Astrocyte of the spinal cord (primary cell): Measurements from ENCODE around the gene MTG2.

Experiments used
- DNase-seq: peaks from one replicate; pipeline ENCODE4 v3.0.0; 2011; ENCODE audit warnings: low read depth, low spot score
- H3K4me3 ChIP-seq: 2 replicates; pipeline ENCODE4 v1.5.1; 2011; ENCODE audit warnings: low read depth, mild to moderate bottlenecking, low read length, moderate library complexity
- in situ Hi-C: cut with HindIII; loops from 2 replicates; pipeline ENCODE4 v1.10.0; 2017; ENCODE audit warnings: low sequenced_read_pairs
- TF ChIP-seq, protein P1 (sequence below): IDR thresholded peaks from 2 replicates; pipeline ENCODE4 v1.5.1; 2012; ENCODE audit warnings: low read depth, mild to moderate bottlenecking, low read length, inconsistent platforms

MTG2 gene

DNA sequence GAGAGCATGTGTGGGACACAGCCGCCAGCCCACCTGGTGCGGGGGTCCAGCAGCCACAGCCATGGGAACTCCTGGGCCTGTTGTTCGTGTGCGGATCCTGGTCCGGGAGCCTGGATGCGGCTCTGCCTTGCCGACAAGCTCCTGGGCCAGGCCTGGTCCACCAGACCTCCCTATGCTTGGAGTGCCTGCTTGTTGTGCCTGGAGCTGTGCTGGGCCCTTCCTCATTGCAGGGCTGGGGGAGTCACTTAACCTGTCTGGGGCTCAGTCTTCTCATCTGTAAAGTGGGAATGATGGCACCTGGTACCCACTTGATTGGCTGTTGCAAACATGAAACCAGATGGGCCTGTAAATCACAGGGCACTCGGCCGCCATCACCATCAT is 52.9 kb downstream of the MTG2 start:
- H3K4me3 ChIP-seq: no peak overlapping the region
- in situ Hi-C loops: no loop called here
- TF ChIP-seq, protein P1, sequence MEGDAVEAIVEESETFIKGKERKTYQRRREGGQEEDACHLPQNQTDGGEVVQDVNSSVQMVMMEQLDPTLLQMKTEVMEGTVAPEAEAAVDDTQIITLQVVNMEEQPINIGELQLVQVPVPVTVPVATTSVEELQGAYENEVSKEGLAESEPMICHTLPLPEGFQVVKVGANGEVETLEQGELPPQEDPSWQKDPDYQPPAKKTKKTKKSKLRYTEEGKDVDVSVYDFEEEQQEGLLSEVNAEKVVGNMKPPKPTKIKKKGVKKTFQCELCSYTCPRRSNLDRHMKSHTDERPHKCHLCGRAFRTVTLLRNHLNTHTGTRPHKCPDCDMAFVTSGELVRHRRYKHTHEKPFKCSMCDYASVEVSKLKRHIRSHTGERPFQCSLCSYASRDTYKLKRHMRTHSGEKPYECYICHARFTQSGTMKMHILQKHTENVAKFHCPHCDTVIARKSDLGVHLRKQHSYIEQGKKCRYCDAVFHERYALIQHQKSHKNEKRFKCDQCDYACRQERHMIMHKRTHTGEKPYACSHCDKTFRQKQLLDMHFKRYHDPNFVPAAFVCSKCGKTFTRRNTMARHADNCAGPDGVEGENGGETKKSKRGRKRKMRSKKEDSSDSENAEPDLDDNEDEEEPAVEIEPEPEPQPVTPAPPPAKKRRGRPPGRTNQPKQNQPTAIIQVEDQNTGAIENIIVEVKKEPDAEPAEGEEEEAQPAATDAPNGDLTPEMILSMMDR: no peak
- DNase-seq: no peak

DNA sequence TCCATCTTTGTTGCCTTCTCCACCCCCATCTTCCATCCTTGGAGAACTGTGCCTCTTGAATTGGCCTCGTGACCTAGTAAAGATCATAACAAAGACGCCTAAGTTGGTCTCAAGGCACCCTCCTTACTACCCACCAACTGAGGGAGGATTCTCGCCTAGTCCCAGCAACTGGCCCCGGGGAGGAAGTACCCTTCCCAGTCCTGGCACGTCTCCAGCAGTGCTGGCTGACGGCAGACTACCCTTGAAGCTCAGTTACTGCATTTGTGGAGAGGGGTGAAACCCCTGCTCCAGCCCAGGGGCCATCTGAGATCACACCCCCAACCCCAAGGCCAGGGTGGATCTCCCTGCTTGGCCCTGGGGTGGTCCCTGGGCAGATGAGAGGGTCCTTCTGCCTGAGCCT is 53.4 kb downstream of the MTG2 start:
- DNase-seq: no peak
- H3K4me3 ChIP-seq: no peak overlapping the region
- TF ChIP-seq, protein P1: no peak
- in situ Hi-C loops: no loop called here

- DNase-seq: no peak
- TF ChIP-seq, protein P1: no peak
- in situ Hi-C loops: no loop called here
Measured at GRCh38 chr20:62236766-62237513, 54.1 kb downstream of the MTG2 start.

DNA sequence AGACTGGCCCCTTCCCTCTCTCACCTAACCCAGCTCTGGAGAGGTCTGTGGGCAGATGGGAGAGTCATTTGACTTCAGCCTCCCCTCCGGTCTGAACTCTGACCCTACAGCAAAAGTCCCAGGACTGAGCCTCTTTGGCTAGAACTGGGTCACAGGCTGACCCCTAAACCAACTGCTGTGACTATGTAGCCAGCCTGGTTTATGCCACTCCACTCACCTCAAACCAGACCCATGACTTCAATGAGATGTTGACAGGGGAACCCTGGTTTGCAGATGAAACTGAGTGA is 54.6 kb downstream of the MTG2 start:
- H3K4me3 ChIP-seq: no peak overlapping the region
- DNase-seq: no peak
- in situ Hi-C loops: no loop called here
- TF ChIP-seq, protein P1: no peak

More at GRCh38 chr20:62236766-62237513, 54.1 kb downstream of the MTG2 start:
- no peak overlapping the region for H3K4me3 ChIP-seq

DNA sequence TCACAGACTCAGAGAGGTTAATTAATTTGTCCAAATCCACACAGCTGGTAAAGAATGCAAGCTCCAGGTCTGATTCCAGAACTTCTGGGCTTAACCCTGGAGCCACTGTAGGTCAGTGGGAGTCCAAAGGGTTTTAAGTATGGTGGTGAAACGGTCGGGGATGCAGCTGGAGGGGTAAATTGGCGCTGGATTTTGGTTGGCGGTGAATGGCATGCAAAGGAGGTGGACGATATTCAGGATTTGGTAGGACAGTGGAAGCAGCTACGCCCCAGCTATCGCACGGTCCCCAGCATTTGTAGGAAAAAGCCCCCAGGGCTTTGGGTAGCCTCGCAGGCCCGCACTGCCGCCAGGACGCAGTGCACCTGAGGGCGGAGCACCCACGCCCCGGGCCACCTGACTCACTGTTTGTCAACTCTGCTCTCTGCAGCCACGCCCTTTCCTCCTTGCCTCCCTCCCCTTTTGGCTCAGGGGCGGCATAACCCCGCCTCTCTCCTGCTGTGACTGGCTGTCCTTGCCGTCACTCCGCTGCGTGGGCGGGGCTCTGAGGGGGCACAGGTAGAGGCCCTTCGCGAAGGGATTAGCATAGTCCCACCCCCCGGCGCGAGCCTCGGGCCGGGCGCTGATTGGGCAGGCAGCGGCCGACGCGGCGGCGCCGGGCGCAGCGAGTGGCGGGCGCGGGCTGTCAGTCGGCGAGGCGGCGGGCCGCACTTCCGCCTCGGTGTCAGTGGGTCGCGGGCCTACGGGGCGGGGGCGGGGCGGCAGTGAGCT is 55.2 kb downstream of the MTG2 start, which contains the start of gene OSBPL2:
TSS of gene OSBPL2 (plus strand) at position 721 of the 768 bp plus-strand sequence. CDS start 17,664 bp downstream, outside the sequence.
- TF ChIP-seq, protein P1: no peak
- DNase-seq: peak; percentile 98
- H3K4me3 ChIP-seq: peak within 1 kb of the TSS; percentile 51
- in situ Hi-C loops: no loop called here

DNA sequence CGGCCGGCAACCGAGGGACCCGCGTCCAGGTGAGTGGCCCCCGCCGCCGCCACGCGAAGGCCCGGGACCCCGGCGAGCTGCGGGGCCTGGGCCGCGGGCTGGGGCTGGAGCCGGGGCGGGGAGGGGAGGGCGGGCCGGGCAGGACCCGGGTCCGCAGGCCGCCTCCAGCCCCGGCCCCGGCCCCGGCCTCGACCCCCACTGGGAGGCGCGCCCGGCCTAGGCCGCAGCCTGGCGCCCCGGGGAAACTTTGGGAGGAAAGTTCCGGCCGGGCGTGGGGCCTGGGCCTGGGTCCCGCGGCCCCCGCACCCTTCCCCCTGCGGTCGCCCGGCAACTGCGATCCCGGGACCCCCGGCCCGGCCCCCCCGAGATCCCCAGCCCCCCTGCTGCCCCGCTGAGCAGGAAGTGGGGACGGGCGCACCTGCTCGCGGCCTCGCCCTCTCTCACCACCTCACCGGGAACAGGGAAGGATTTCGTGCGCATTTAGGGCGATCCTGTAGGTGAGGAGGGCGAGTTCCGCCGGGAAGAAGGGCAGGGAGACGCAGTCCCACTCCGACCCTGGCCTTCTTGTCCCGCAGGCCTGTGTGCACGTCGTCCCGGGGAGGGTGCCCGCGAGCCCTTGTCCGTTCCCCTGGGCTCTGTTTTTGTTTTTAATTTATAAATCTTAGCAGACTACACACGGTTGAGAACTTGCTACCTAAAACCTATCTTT is 55.9 kb downstream of the MTG2 start:
- DNase-seq: no peak
- in situ Hi-C loops: no loop called here
- TF ChIP-seq, protein P1: no peak
- peak overlapping the region; percentile 51 for H3K4me3 ChIP-seq
